SK-N-SH treated with all-trans-retinoic acid at 6 μM for 48 hours (cell line): ENCODE results near the gene SCML2.

ENCODE experiments used
- ATAC-seq: fragments of 200-7000 bp; cut with Tn5 transposase; 3 replicates; pipeline ENCODE4 v1.9.1; 2020; ENCODE audit warnings: mild to moderate bottlenecking, moderate library complexity
- ARNTL ChIP-seq: fragments of 450-650 bp; formaldehyde crosslinking; IDR thresholded peaks from 2 replicates; pipeline ENCODE4 v1.5.0; 2020; ENCODE audit warnings: low read depth, mild to moderate bottlenecking, moderate library complexity, borderline replicate concordance
- BACH2 ChIP-seq: fragments of 250-450 bp; sonication (Bioruptor Pico); IDR thresholded peaks from 2 replicates; pipeline ENCODE4 v1.9.0; 2021; ENCODE audit warnings: mild to moderate bottlenecking, borderline replicate concordance
- CREB5 ChIP-seq: fragments of 250-450 bp; sonication (Bioruptor Pico); IDR thresholded peaks from 2 replicates; pipeline ENCODE4 v1.5.1; 2020; ENCODE audit warnings: low read depth, mild to moderate bottlenecking, moderate library complexity
- CSDC2 ChIP-seq: fragments of 250-450 bp; sonication (Bioruptor Pico); IDR thresholded peaks from 2 replicates; pipeline ENCODE4 v1.5.0; 2020; ENCODE audit warnings: mild to moderate bottlenecking, moderate library complexity
- CSRNP3 ChIP-seq: fragments of 250-450 bp; sonication (Bioruptor Pico); IDR thresholded peaks from 2 replicates; pipeline ENCODE4 v1.5.1; 2021; ENCODE audit warnings: mild to moderate bottlenecking, moderate library complexity
- ESRRG ChIP-seq: fragments of 250-450 bp; sonication (Bioruptor Pico); IDR thresholded peaks from 2 replicates; pipeline ENCODE4 v1.6.1; 2021; ENCODE audit warnings: mild to moderate bottlenecking
- GLIS3 ChIP-seq: fragments of 250-450 bp; sonication (Bioruptor Pico); IDR thresholded peaks from 2 replicates; pipeline ENCODE4 v1.5.0; 2020; ENCODE audit warnings: mild to moderate bottlenecking, moderate library complexity
- ISL1 ChIP-seq: fragments of 250-450 bp; sonication (Bioruptor Pico); IDR thresholded peaks from 2 replicates; pipeline ENCODE4 v2.1.2; 2022; ENCODE audit warnings: mild to moderate bottlenecking, moderate library complexity
- OSR1 ChIP-seq: fragments of 250-450 bp; sonication (Bioruptor Pico); IDR thresholded peaks from 2 replicates; pipeline ENCODE4 v1.8.0; 2022; ENCODE audit warnings: moderate library complexity, mild to moderate bottlenecking, inconsistent platforms
- PPARA ChIP-seq: fragments of 250-450 bp; sonication (Bioruptor Pico); IDR thresholded peaks from 2 replicates; pipeline ENCODE4 v1.5.0; 2020; ENCODE audit warnings: mild to moderate bottlenecking, borderline replicate concordance
- RARB ChIP-seq: fragments of 250-450 bp; sonication (Bioruptor Pico); IDR thresholded peaks from 2 replicates; pipeline ENCODE4 v1.8.0; 2021; ENCODE audit warnings: mild to moderate bottlenecking, moderate library complexity
- SNAI2 ChIP-seq: fragments of 250-450 bp; sonication (Bioruptor Pico); IDR thresholded peaks from 2 replicates; pipeline ENCODE4 v1.5.0; 2020; ENCODE audit warnings: mild to moderate bottlenecking, moderate library complexity
- TCF4 ChIP-seq: fragments of 250-450 bp; sonication (Bioruptor Pico); IDR thresholded peaks from 2 replicates; pipeline ENCODE4 v1.8.0; 2021; ENCODE audit warnings: mild to moderate bottlenecking, moderate library complexity, borderline replicate concordance
- TOX ChIP-seq: fragments of 250-450 bp; sonication (Bioruptor Pico); IDR thresholded peaks from 2 replicates; pipeline ENCODE4 v1.8.0; 2021; ENCODE audit warnings: mild to moderate bottlenecking, moderate library complexity, borderline replicate concordance
- ZC3H10 ChIP-seq: fragments of 250-450 bp; sonication (Bioruptor Pico); IDR thresholded peaks from 2 replicates; pipeline ENCODE4 v1.5.1; 2021; ENCODE audit warnings: mild to moderate bottlenecking, moderate library complexity
- ZFP30 ChIP-seq: fragments of 450-650 bp; formaldehyde crosslinking; IDR thresholded peaks from 2 replicates; pipeline ENCODE4 v1.5.0; 2022; ENCODE audit warnings: mild to moderate bottlenecking, moderate library complexity
- ZNF565 ChIP-seq: fragments of 450-650 bp; formaldehyde crosslinking; conservative IDR thresholded peaks from 2 replicates; pipeline ENCODE4 v1.5.0; 2020; ENCODE audit warnings: low read depth, mild to moderate bottlenecking, moderate library complexity
- ZNF70 ChIP-seq: fragments of 450-650 bp; formaldehyde crosslinking; IDR thresholded peaks from 2 replicates; pipeline ENCODE4 v1.5.0; 2020; ENCODE audit warnings: mild to moderate bottlenecking, moderate library complexity
- ZNF8 ChIP-seq: fragments of 450-650 bp; formaldehyde crosslinking; IDR thresholded peaks from 2 replicates; pipeline ENCODE4 v1.5.0; 2020; ENCODE audit warnings: mild to moderate bottlenecking, moderate library complexity
- TF ChIP-seq, protein P1 (sequence below): fragments of 250-450 bp; sonication (Bioruptor Pico); IDR thresholded peaks from 2 replicates; pipeline ENCODE4 v1.5.0; 2020; ENCODE audit warnings: mild to moderate bottlenecking, moderate library complexity
- TF ChIP-seq, protein P2 (sequence below): fragments of 250-450 bp; sonication (Bioruptor Pico); IDR thresholded peaks from 2 replicates; pipeline ENCODE4 v1.8.0; 2021; ENCODE audit warnings: low read depth, mild to moderate bottlenecking, moderate library complexity, borderline replicate concordance
- TF ChIP-seq, protein P3 (sequence below): fragments of 250-450 bp; sonication (Bioruptor Pico); IDR thresholded peaks from 2 replicates; pipeline ENCODE4 v1.8.0; 2020; ENCODE audit warnings: mild to moderate bottlenecking, moderate library complexity, borderline replicate concordance

Gene SCML2

GRCh38 chrX:18255059-18255458 lies 99.4 kb downstream of the SCML2 start:
- TF ChIP-seq ESRRG = no peak
- TF ChIP-seq PPARA (CRISPR knock-in tag) = no peak
- TF ChIP-seq, protein P1, sequence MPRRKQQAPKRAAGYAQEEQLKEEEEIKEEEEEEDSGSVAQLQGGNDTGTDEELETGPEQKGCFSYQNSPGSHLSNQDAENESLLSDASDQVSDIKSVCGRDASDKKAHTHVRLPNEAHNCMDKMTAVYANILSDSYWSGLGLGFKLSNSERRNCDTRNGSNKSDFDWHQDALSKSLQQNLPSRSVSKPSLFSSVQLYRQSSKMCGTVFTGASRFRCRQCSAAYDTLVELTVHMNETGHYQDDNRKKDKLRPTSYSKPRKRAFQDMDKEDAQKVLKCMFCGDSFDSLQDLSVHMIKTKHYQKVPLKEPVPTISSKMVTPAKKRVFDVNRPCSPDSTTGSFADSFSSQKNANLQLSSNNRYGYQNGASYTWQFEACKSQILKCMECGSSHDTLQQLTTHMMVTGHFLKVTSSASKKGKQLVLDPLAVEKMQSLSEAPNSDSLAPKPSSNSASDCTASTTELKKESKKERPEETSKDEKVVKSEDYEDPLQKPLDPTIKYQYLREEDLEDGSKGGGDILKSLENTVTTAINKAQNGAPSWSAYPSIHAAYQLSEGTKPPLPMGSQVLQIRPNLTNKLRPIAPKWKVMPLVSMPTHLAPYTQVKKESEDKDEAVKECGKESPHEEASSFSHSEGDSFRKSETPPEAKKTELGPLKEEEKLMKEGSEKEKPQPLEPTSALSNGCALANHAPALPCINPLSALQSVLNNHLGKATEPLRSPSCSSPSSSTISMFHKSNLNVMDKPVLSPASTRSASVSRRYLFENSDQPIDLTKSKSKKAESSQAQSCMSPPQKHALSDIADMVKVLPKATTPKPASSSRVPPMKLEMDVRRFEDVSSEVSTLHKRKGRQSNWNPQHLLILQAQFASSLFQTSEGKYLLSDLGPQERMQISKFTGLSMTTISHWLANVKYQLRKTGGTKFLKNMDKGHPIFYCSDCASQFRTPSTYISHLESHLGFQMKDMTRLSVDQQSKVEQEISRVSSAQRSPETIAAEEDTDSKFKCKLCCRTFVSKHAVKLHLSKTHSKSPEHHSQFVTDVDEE (CRISPR knock-in tag) = no peak
- TF ChIP-seq ZNF565 (CRISPR knock-in tag) = no peak
- no peak for TF ChIP-seq BACH2 (CRISPR knock-in tag)
- TF ChIP-seq GLIS3 (CRISPR knock-in tag) = no peak
- TF ChIP-seq ZFP30 (CRISPR knock-in tag) = no peak
- TF ChIP-seq, protein P2, sequence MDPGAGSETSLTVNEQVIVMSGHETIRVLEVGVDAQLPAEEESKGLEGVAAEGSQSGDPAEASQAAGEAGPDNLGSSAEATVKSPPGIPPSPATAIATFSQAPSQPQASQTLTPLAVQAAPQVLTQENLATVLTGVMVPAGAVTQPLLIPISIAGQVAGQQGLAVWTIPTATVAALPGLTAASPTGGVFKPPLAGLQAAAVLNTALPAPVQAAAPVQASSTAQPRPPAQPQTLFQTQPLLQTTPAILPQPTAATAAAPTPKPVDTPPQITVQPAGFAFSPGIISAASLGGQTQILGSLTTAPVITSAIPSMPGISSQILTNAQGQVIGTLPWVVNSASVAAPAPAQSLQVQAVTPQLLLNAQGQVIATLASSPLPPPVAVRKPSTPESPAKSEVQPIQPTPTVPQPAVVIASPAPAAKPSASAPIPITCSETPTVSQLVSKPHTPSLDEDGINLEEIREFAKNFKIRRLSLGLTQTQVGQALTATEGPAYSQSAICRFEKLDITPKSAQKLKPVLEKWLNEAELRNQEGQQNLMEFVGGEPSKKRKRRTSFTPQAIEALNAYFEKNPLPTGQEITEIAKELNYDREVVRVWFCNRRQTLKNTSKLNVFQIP (CRISPR knock-in tag) = no peak
- no peak for TF ChIP-seq OSR1
- TF ChIP-seq RARB = no peak
- TF ChIP-seq ZC3H10 (CRISPR knock-in tag) = no peak
- no peak for TF ChIP-seq ZNF70
- TF ChIP-seq CSDC2 (CRISPR knock-in tag) = no peak
- TF ChIP-seq, protein P3, sequence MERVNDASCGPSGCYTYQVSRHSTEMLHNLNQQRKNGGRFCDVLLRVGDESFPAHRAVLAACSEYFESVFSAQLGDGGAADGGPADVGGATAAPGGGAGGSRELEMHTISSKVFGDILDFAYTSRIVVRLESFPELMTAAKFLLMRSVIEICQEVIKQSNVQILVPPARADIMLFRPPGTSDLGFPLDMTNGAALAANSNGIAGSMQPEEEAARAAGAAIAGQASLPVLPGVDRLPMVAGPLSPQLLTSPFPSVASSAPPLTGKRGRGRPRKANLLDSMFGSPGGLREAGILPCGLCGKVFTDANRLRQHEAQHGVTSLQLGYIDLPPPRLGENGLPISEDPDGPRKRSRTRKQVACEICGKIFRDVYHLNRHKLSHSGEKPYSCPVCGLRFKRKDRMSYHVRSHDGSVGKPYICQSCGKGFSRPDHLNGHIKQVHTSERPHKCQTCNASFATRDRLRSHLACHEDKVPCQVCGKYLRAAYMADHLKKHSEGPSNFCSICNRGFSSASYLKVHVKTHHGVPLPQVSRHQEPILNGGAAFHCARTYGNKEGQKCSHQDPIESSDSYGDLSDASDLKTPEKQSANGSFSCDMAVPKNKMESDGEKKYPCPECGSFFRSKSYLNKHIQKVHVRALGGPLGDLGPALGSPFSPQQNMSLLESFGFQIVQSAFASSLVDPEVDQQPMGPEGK (CRISPR knock-in tag) = no peak
- no peak for TF ChIP-seq CREB5 (CRISPR knock-in tag)
- no peak for TF ChIP-seq ZNF8 (CRISPR knock-in tag)
- TF ChIP-seq TOX (CRISPR knock-in tag) = no peak
- no peak for TF ChIP-seq TCF4
- no peak for TF ChIP-seq ARNTL (CRISPR knock-in tag)
- TF ChIP-seq CSRNP3 (CRISPR knock-in tag) = no peak
- no peak for ATAC-seq

GRCh38 chrX:18252644-18253359 lies 101.7 kb downstream of the SCML2 start:
- TF ChIP-seq ZNF8 (CRISPR knock-in tag) = no peak
- no peak for TF ChIP-seq ARNTL (CRISPR knock-in tag)
- no peak for TF ChIP-seq ZFP30 (CRISPR knock-in tag)
- TF ChIP-seq PPARA (CRISPR knock-in tag) = no peak
- no peak for TF ChIP-seq GLIS3 (CRISPR knock-in tag)
- TF ChIP-seq ISL1 (CRISPR knock-in tag) = no peak
- TF ChIP-seq ESRRG = no peak
- no peak for TF ChIP-seq CREB5 (CRISPR knock-in tag)
- TF ChIP-seq ZC3H10 (CRISPR knock-in tag) = no peak
- no peak for TF ChIP-seq ZNF565 (CRISPR knock-in tag)
- no peak for TF ChIP-seq RARB
- TF ChIP-seq, protein P2 (CRISPR knock-in tag) = no peak
- TF ChIP-seq SNAI2 (CRISPR knock-in tag) = no peak
- TF ChIP-seq OSR1 = no peak
- TF ChIP-seq, protein P3 (CRISPR knock-in tag) = no peak
- TF ChIP-seq BACH2 (CRISPR knock-in tag) = no peak
- TF ChIP-seq CSRNP3 (CRISPR knock-in tag) = no peak
- ATAC-seq = no peak
